SHP77 treated with DMSO at 0.1 percent for 48 hours (cell line): ENCODE results near the gene PALLD.

Experiments used
- DNase-seq: peaks from one replicate; lab custom pipeline; 2025; lab: John Stamatoyannopoulos, UW

Gene PALLD

GRCh38 chr4:168593399-168593798, 96.5 kb downstream of the PALLD start:
- no peak for DNase-seq

GRCh38 chr4:168594121-168594520, 97.3 kb downstream of the PALLD start:
- no peak for DNase-seq

- DNase-seq, result no peak
Measured at GRCh38 chr4:168598191-168598590, 101.3 kb downstream of the PALLD start.

GRCh38 chr4:168600796-168601583, 104.1 kb downstream of the PALLD start:
- DNase-seq, result no peak

- no peak for DNase-seq
Measured at GRCh38 chr4:168601899-168602298, 105.0 kb downstream of the PALLD start.

- DNase-seq, result no peak
Measured at GRCh38 chr4:168604496-168605373, 107.9 kb downstream of the PALLD start.

GRCh38 chr4:168605411-168605810, 108.6 kb downstream of the PALLD start:
- DNase-seq, result no peak

- DNase-seq, result no peak
Measured at GRCh38 chr4:168607215-168607614, 110.4 kb downstream of the PALLD start.

GRCh38 chr4:168608771-168609170, 111.9 kb downstream of the PALLD start:
- DNase-seq, result no peak

GRCh38 chr4:168609369-168609768, 112.5 kb downstream of the PALLD start:
- no peak for DNase-seq

GRCh38 chr4:168610911-168611530, 114.2 kb downstream of the PALLD start:
- no peak for DNase-seq

- no peak for DNase-seq
Measured at GRCh38 chr4:168612450-168613135, 115.7 kb downstream of the PALLD start.

GRCh38 chr4:168613869-168614268, 117.0 kb downstream of the PALLD start:
- no peak for DNase-seq

- DNase-seq, result no peak
Measured at GRCh38 chr4:168614281-168615057, 117.6 kb downstream of the PALLD start.

- no peak for DNase-seq
Measured at GRCh38 chr4:168615294-168616065, 118.6 kb downstream of the PALLD start.

GRCh38 chr4:168618577-168619265, 121.9 kb downstream of the PALLD start:
- no peak for DNase-seq

GRCh38 chr4:168619266-168619631, 122.4 kb downstream of the PALLD start:
- DNase-seq, result no peak

GRCh38 chr4:168621806-168622589, 125.1 kb downstream of the PALLD start:
- DNase-seq, result no peak

- DNase-seq, result no peak
Measured at GRCh38 chr4:168622600-168622999, 125.7 kb downstream of the PALLD start.
